Liver (tissue), 3 donors: ENCODE data around the gene JAK2.

Experiments used
- CTCF ChIP-seq: fragments of 150-350 bp; IDR thresholded peaks from 2 replicates; pipeline ENCODE4 v1.5.1; 2017; ENCODE audit warnings: improper control_type of control experiment, low read depth, low read length; ENCODE audit not compliant: missing input control
- EGR1 ChIP-seq, 2 donors: IDR thresholded peaks; 2 replicates each; pipeline ENCODE4 v1.6.1; 2016 to 2018; ENCODE audit warnings: antibody characterized with exemption in 2 of 2, low read depth in 2 of 2
- FOXA2 ChIP-seq: IDR thresholded peaks from 2 replicates; pipeline ENCODE4 v1.6.1; 2016; ENCODE audit warnings: antibody characterized with exemption
- HNF4G ChIP-seq: IDR thresholded peaks from 2 replicates; pipeline ENCODE4 v1.6.1; 2016; ENCODE audit warnings: antibody characterized with exemption
- RAD21 ChIP-seq, 2 donors: IDR thresholded peaks; 2 replicates each; pipeline ENCODE4 v1.6.1; 2016; ENCODE audit warnings: antibody characterized with exemption in 2 of 2, mild to moderate bottlenecking in 2 of 2
- SP1 ChIP-seq: IDR thresholded peaks from 2 replicates; pipeline ENCODE4 v1.6.1; 2018; ENCODE audit warnings: antibody characterized with exemption, mild to moderate bottlenecking
- TF ChIP-seq, protein P1 (sequence below): IDR thresholded peaks from 2 replicates; pipeline ENCODE4 v1.6.1; 2016; ENCODE audit warnings: antibody characterized with exemption
- donor health status: healthy.
- donor health status: healthy.

DNA sequence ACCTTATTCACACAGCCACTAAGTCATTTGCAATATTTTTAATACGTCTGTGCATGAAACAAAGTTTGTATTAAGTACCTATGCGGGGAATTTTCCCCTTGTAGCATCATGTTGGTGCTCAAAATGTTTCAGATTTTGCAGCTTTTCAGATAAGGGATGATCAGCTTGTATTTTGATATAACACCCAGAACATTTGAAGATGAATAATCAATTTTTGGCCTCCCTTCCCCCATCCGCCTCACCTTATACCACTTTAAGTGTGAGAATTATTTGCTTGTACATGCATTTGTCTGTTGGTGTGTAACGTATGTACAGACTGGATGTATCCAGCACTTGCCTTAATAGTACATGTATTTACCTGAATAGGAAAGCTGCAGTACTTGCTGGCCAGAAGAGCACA, 1.7 kb downstream of the JAK2 start:
- TF ChIP-seq CTCF = no peak
- no peak for TF ChIP-seq RAD21 (IDR thresholded peaks at IDR 0.05)
- no peak for TF ChIP-seq FOXA2
- no peak for TF ChIP-seq EGR1 (IDR thresholded peaks at IDR 0.05; ENCODE audit: low read depth in 2 of 2)
- TF ChIP-seq SP1 = no peak
- TF ChIP-seq HNF4G = no peak
- TF ChIP-seq, protein P1, sequence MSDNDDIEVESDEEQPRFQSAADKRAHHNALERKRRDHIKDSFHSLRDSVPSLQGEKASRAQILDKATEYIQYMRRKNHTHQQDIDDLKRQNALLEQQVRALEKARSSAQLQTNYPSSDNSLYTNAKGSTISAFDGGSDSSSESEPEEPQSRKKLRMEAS = no peak
